ENCODE measurements around the gene RIT1.
"Not testable (repeated sequence)": the region's sequence is repeated elsewhere in the genome, so short reads cannot be mapped to it uniquely, and the experiment has no call there.

RIT1 gene

GRCh38 chr1:155933591-155934096 lies 22.5 kb upstream of the RIT1 start:
- DNase-seq = peak in 1 of 2 donors; percentile 11

GRCh38 chr1:155932487-155932886 lies 21.3 kb upstream of the RIT1 start:
- no peak for DNase-seq

- no peak for DNase-seq
Observed at GRCh38 chr1:155932081-155932480, 20.9 kb upstream of the RIT1 start.

GRCh38 chr1:155931332-155932038 lies 20.3 kb upstream of the RIT1 start:
- no peak for DNase-seq

GRCh38 chr1:155930725-155931124 lies 19.6 kb upstream of the RIT1 start:
- not testable (repeated sequence) for DNase-seq

GRCh38 chr1:155929057-155929456 lies 17.9 kb upstream of the RIT1 start:
- DNase-seq = no peak

GRCh38 chr1:155925506-155925905 lies 14.4 kb upstream of the RIT1 start:
- no peak for DNase-seq

- no peak for DNase-seq
Observed at GRCh38 chr1:155920717-155921116, 9.6 kb upstream of the RIT1 start.

- DNase-seq = no peak
Observed at GRCh38 chr1:155919801-155920200, 8.7 kb upstream of the RIT1 start.

- DNase-seq = no peak
Observed at GRCh38 chr1:155918660-155919059, 7.5 kb upstream of the RIT1 start.

GRCh38 chr1:155913969-155914757 lies 3.0 kb upstream of the RIT1 start:
- DNase-seq = no peak

GRCh38 chr1:155912056-155912536 lies 947 bp upstream of the RIT1 start:
- no peak for DNase-seq

- DNase-seq = peak in 1 of 2 donors; percentile 38
Observed at GRCh38 chr1:155910621-155911121, 478 bp downstream of the RIT1 start.

GRCh38 chr1:155909894-155910293 lies 1.3 kb downstream of the RIT1 start:
- DNase-seq = peak; percentile 24 to 37

- DNase-seq = no peak
Observed at GRCh38 chr1:155904261-155904660, 6.9 kb downstream of the RIT1 start.

- no peak for DNase-seq
Observed at GRCh38 chr1:155900161-155900560, 11.0 kb downstream of the RIT1 start.

GRCh38 chr1:155899683-155900082 lies 11.5 kb downstream of the RIT1 start:
- DNase-seq = no peak

GRCh38 chr1:155898888-155899287 lies 12.3 kb downstream of the RIT1 start:
- DNase-seq = no peak

- DNase-seq = no peak
Observed at GRCh38 chr1:155897746-155898145, 13.4 kb downstream of the RIT1 start.

- DNase-seq = not testable (repeated sequence)
Observed at GRCh38 chr1:155896476-155896875, 14.7 kb downstream of the RIT1 start.

GRCh38 chr1:155895617-155896016 lies 15.5 kb downstream of the RIT1 start:
- DNase-seq = not testable (repeated sequence)

- DNase-seq = peak in 1 of 2 donors; percentile 39
Observed at GRCh38 chr1:155893389-155894142, 17.6 kb downstream of the RIT1 start.

- no peak for DNase-seq
Observed at GRCh38 chr1:155892796-155893195, 18.4 kb downstream of the RIT1 start.
